Type B pancreatic cell (in vitro differentiated cells): ENCODE data around the gene FXYD6. TPM values are rescaled to one million over a fixed set of nuclear protein-coding genes. Genes with fewer than 3 reads are reported as not detected.

Experiments
- DNase-seq: peaks from one replicate; pipeline ENCODE4 v3.0.0; 2021; ENCODE audit warnings: mixed read lengths; ENCODE audit not compliant: unreplicated experiment; ENCODE audit errors: extremely low spot score
- H3K27ac Mint-ChIP-seq: 2 replicates; pipeline ENCODE4 v1.8.0; 2021; ENCODE audit warnings: mild to moderate bottlenecking, mixed read lengths
- H3K27me3 Mint-ChIP-seq: 2 replicates; pipeline ENCODE4 v1.8.0; 2021; ENCODE audit warnings: mixed read lengths
- H3K36me3 Mint-ChIP-seq: 2 replicates; pipeline ENCODE4 v1.8.0; 2021; ENCODE audit warnings: mixed read lengths
- H3K4me1 Mint-ChIP-seq: one replicate; pipeline ENCODE4 v1.8.0; 2021; ENCODE audit warnings: mixed read lengths; ENCODE audit not compliant: unreplicated experiment
- H3K4me3 Mint-ChIP-seq: 2 replicates; pipeline ENCODE4 v1.8.0; 2021; ENCODE audit warnings: mild to moderate bottlenecking, mixed read lengths
- H3K9me3 Mint-ChIP-seq: 2 replicates; pipeline ENCODE4 v1.8.0; 2021; ENCODE audit warnings: mixed read lengths
- CTCF ChIP-seq: fragments of 200-600 bp; sonication (generic); conservative IDR thresholded peaks from 2 replicates; pipeline ENCODE4 v1.5.0; 2021; ENCODE audit warnings: antibody characterized with exemption, mild to moderate bottlenecking
- total RNA-seq: library from RNA; stranded (reverse); gene quantifications from 2 replicates; pipeline ENCODE4 v1.2.1, GENCODE V29; 2021; ENCODE audit warnings: low replicate concordance

The FXYD6 gene
- total RNA-seq, 1 donor from 2014 or later, result 66.6 TPM

GRCh38 chr11:117820516-117820915, 55.9 kb downstream of the FXYD6 start:
- no peaks in the 10 kb centered on the region for H3K36me3 Mint-ChIP-seq
- H3K9me3 Mint-ChIP-seq, result no peaks in the 10 kb centered on the region
- peaks cover 31% of the 10 kb centered on the region for H3K4me1 Mint-ChIP-seq
- TF ChIP-seq CTCF, result no peak
- H3K27me3 Mint-ChIP-seq, result peaks cover 6% of the 10 kb centered on the region
- H3K27ac Mint-ChIP-seq, result no peak overlapping the region
- H3K4me3 Mint-ChIP-seq, result no peak overlapping the region
- no peak for DNase-seq

GRCh38 chr11:117820071-117820470, 56.4 kb downstream of the FXYD6 start:
- TF ChIP-seq CTCF, result no peak
- no peak for DNase-seq
- H3K4me3 Mint-ChIP-seq, result no peak overlapping the region
- H3K9me3 Mint-ChIP-seq, result no peaks in the 10 kb centered on the region
- peak overlapping the region; percentile 52 for H3K27ac Mint-ChIP-seq
- no peaks in the 10 kb centered on the region for H3K36me3 Mint-ChIP-seq
- H3K27me3 Mint-ChIP-seq, result peaks cover 3% of the 10 kb centered on the region
- H3K4me1 Mint-ChIP-seq, result peaks cover 36% of the 10 kb centered on the region

GRCh38 chr11:117819096-117820040, 57.1 kb downstream of the FXYD6 start:
- Mint-ChIP-seq H3K36me3 (no peaks in the 10 kb centered on the region), H3K27ac (peak overlapping the region; percentile 70), H3K4me1 (peaks cover 43% of the 10 kb centered on the region), H3K9me3 (no peaks in the 10 kb centered on the region), H3K27me3 (peaks cover 3% of the 10 kb centered on the region), H3K4me3 (no peak overlapping the region)
- DNase-seq, result no peak
- TF ChIP-seq CTCF, result peak; percentile 82

GRCh38 chr11:117818041-117818873, 58.2 kb downstream of the FXYD6 start:
- H3K9me3 Mint-ChIP-seq, result no peaks in the 10 kb centered on the region
- peak overlapping the region; percentile 98 for H3K27ac Mint-ChIP-seq
- peaks cover 2% of the 10 kb centered on the region for H3K27me3 Mint-ChIP-seq
- H3K4me3 Mint-ChIP-seq, result peak overlapping the region; percentile 87
- peaks cover 53% of the 10 kb centered on the region for H3K4me1 Mint-ChIP-seq
- no peak for DNase-seq
- peak; percentile 24 for TF ChIP-seq CTCF
- H3K36me3 Mint-ChIP-seq, result no peaks in the 10 kb centered on the region

GRCh38 chr11:117817368-117818040, 59.0 kb downstream of the FXYD6 start:
- Mint-ChIP-seq H3K9me3 (no peaks in the 10 kb centered on the region), H3K27ac (peak overlapping the region; percentile 98), H3K4me3 (peak overlapping the region; percentile 87), H3K36me3 (no peaks in the 10 kb centered on the region), H3K4me1 (peaks cover 55% of the 10 kb centered on the region), H3K27me3 (peaks cover 3% of the 10 kb centered on the region)
- peak; percentile 94 for DNase-seq
- TF ChIP-seq CTCF, result peak; percentile 99
